DND-41 (cell line): ENCODE data around the gene CACTIN.

Experiments used
- CTCF ChIP-seq: IDR thresholded peaks from 2 replicates; pipeline ENCODE4 v1.5.1; 2012; ENCODE audit warnings: borderline replicate concordance, low read length, moderate library complexity, mild to moderate bottlenecking; ENCODE audit not compliant: poor library complexity, severe bottlenecking; ENCODE audit errors: extremely low read depth
- EZH2 ChIP-seq: IDR thresholded peaks from 3 replicates; pipeline ENCODE4 v1.6.1; 2012; ENCODE audit warnings: borderline replicate concordance, low read depth, mild to moderate bottlenecking, moderate library complexity, low read length, inconsistent platforms; ENCODE audit not compliant: severe bottlenecking

GRCh38 chr19:3639479-3639878 lies 12.9 kb upstream of the CACTIN start:
- TF ChIP-seq CTCF (no peak), EZH2 (no peak)
